B cell (primary cell): ENCODE data around the gene OLFM2.

Experiments used
- EZH2 ChIP-seq: IDR thresholded peaks from 2 replicates; pipeline ENCODE4 v1.6.1; 2012; ENCODE audit warnings: borderline replicate concordance, low read depth, mild to moderate bottlenecking, moderate library complexity, low read length; ENCODE audit not compliant: insufficient read depth, poor library complexity, severe bottlenecking
- TF ChIP-seq, protein P1 (sequence below): fragments of 200-600 bp; IDR thresholded peaks from one replicate; pipeline ENCODE4 v1.8.0; 2022; ENCODE audit warnings: antibody characterized with exemption, mild to moderate bottlenecking

DNA sequence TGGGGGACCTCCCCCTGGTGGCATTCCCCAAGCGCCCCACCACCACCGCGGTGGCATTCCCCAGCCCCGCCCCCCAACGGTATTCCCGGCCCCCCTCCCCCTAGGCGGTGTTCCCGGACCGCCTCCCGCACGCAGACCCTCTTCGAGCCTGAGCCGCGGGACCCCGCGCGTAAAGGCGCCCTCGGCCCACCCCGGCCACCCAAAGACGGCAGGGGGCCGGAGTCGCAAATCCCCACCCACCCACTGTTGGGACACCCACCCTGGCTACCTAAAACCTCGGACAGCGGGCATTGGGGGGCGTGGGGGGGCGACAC is 22.4 kb downstream of the OLFM2 start:
- TF ChIP-seq EZH2 = no peak
- TF ChIP-seq, protein P1, sequence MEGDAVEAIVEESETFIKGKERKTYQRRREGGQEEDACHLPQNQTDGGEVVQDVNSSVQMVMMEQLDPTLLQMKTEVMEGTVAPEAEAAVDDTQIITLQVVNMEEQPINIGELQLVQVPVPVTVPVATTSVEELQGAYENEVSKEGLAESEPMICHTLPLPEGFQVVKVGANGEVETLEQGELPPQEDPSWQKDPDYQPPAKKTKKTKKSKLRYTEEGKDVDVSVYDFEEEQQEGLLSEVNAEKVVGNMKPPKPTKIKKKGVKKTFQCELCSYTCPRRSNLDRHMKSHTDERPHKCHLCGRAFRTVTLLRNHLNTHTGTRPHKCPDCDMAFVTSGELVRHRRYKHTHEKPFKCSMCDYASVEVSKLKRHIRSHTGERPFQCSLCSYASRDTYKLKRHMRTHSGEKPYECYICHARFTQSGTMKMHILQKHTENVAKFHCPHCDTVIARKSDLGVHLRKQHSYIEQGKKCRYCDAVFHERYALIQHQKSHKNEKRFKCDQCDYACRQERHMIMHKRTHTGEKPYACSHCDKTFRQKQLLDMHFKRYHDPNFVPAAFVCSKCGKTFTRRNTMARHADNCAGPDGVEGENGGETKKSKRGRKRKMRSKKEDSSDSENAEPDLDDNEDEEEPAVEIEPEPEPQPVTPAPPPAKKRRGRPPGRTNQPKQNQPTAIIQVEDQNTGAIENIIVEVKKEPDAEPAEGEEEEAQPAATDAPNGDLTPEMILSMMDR = no peak
